22Rv1 (cell line): ENCODE measurements around the gene NEURL1.

Source experiments
- H3K27ac ChIP-seq: fragments of 450-650 bp; 2 replicates; pipeline ENCODE4 v1.5.1; 2017
- ZFX ChIP-seq: fragments of 450-650 bp; IDR thresholded peaks from 2 replicates; pipeline ENCODE4 v1.6.1; 2017; ENCODE audit warnings: antibody characterized with exemption, borderline replicate concordance
- TF ChIP-seq, protein P1 (sequence below): fragments of 450-650 bp; IDR thresholded peaks from 2 replicates; pipeline ENCODE4 v1.5.1; 2017; ENCODE audit warnings: mild to moderate bottlenecking

NEURL1 gene

DNA sequence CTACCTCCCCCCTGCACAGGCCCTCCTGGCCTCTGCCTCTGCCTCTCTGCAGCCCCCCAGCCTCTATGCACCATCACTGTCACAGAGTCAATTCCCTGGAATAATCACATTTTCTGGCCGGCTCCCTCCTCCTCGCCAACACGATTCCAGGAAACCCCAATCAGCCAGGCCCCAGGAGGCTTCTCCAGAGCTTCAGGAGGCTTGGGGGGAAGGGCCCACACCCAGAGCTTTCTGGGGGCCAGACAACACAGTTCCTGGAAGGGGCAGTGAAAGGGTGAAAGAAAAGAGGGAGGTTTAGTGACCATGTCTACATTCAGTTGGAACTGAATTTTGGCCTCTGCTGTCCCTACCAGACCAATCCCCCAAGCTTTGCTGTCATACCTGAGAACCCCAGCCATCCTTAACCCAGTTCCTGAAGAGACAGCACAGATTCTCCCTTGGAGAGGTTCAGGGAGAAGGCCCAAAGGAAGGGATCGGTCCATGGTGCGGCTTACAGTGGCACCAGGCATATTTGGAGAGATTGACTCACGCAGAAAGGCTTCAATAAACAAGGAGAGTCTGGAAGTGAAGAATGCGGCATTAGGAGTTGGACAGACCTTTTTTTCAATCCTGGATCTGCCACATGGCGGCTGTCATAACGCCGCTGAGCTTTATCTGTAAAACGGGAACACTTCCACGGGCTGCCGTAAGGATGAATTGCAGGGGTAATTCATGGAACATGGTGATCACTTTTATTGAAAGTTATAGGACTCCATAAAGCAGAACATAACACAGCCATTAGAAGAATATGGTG is 89.0 kb downstream of the NEURL1 start:
- no peak overlapping the region for H3K27ac ChIP-seq
- TF ChIP-seq ZFX, result no peak
- TF ChIP-seq, protein P1, sequence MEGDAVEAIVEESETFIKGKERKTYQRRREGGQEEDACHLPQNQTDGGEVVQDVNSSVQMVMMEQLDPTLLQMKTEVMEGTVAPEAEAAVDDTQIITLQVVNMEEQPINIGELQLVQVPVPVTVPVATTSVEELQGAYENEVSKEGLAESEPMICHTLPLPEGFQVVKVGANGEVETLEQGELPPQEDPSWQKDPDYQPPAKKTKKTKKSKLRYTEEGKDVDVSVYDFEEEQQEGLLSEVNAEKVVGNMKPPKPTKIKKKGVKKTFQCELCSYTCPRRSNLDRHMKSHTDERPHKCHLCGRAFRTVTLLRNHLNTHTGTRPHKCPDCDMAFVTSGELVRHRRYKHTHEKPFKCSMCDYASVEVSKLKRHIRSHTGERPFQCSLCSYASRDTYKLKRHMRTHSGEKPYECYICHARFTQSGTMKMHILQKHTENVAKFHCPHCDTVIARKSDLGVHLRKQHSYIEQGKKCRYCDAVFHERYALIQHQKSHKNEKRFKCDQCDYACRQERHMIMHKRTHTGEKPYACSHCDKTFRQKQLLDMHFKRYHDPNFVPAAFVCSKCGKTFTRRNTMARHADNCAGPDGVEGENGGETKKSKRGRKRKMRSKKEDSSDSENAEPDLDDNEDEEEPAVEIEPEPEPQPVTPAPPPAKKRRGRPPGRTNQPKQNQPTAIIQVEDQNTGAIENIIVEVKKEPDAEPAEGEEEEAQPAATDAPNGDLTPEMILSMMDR, result no peak

DNA sequence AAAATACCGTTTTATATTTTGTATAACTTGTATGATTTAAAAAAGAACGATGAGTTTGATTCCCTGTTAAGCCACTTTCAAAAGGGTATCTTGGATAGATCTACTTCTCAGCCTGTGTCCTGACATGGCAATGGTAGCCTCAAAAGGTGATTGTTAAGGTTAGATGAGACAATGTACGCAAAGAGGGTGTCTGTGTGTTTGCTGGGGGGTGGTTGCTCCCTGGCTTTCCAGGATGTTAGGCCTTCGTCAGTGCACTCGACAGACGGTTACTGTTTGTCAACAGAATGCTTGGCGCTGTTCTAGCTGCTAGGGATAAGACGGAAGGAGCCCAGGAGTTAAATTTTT is 90.3 kb downstream of the NEURL1 start:
- H3K27ac ChIP-seq, result no peak overlapping the region
- TF ChIP-seq, protein P1, result no peak
- no peak for TF ChIP-seq ZFX

DNA sequence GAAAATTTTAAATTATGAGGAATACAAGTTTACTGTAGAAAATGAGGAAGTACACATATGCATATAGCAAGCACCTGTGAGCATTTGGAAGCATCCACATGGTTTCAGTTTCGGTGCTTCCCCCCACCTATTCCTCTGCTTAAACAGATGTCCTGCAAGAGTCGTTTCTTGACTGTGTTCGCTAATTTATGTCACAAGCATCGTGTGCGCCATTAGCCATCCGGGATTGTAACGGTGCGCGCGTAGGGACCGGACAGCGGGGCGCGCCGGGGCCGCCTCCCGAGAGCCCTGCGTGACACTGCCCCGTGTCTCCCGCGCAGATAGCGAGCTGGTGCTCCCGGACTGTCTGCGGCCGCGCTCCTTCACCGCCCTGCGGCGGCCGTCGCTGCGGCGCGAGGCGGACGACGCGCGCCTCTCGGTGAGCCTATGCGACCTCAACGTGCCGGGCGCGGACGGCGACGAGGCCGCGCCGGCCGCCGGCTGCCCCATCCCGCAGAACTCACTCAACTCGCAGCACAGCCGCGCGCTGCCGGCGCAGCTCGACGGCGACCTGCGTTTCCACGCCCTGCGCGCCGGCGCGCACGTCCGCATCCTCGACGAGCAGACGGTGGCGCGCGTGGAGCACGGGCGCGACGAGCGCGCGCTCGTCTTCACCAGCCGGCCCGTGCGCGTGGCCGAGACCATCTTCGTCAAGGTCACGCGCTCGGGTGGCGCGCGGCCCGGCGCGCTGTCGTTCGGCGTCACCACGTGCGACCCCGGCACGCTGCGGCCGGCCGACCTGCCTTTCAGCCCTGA is 90.9 kb downstream of the NEURL1 start:
- no peak overlapping the region for H3K27ac ChIP-seq
- TF ChIP-seq ZFX, result no peak
- TF ChIP-seq, protein P1, result no peak

DNA sequence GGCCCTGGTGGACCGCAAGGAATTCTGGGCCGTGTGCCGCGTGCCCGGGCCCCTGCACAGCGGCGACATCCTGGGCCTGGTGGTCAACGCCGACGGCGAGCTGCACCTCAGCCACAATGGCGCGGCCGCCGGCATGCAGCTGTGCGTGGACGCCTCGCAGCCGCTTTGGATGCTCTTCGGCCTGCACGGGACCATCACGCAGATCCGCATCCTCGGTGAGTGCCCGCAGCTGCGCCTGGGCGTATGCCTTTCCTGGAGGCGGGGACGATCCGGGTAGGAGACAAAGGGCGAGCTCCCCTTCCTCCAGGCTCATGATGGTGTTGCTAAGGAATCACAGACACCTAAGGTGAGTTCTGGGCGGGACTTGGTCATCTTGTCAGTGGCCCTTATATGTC is 91.5 kb downstream of the NEURL1 start:
- no peak overlapping the region for H3K27ac ChIP-seq
- TF ChIP-seq, protein P1, result no peak
- TF ChIP-seq ZFX, result no peak

DNA sequence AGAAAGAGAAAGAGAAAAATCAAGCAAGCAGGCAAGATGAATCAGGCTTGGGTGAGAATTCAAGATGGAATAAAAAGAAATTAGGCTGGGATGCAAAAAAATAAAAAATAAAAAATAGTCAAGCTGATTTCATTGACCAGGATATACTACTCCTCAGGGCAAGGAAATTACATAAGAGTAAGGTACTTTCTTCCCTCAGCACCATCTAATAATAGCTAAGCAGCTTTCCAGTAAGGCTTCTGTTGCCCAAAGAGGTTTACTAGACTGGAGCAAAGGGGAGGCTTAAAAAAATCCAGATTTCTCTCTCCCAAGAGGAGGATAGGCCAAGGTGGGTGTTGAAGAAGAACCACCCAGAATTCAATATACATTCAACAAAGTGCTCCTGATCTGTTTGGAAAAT is 93.6 kb downstream of the NEURL1 start:
- no peak overlapping the region for H3K27ac ChIP-seq
- TF ChIP-seq ZFX, result no peak
- TF ChIP-seq, protein P1, result no peak

DNA sequence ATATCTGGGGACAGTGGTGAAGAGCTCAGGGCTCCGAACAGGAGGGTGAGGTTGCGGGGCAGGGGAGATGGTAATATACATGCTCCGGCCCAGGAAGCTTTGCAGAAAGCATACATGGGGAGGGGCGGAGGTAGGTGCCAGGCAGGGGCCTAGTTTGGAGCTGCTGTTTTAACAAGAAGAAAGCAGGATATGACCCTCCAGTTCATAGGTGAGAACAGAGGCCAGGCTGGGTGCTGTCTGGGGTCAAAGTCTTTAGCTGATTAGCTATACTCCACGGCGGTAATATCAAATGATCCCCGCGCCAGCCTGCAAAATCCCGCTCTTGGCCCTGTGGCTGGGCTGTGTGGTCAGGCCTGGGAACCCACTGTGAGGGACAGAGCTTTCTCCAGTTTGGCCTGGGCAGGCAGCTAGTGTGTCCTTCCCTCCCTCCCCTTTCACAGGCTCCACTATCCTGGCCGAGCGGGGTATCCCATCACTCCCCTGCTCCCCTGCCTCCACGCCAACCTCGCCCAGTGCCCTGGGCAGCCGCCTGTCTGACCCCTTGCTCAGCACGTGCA is 95.6 kb downstream of the NEURL1 start:
- TF ChIP-seq, protein P1, result no peak
- no peak for TF ChIP-seq ZFX
- H3K27ac ChIP-seq, result no peak overlapping the region

DNA sequence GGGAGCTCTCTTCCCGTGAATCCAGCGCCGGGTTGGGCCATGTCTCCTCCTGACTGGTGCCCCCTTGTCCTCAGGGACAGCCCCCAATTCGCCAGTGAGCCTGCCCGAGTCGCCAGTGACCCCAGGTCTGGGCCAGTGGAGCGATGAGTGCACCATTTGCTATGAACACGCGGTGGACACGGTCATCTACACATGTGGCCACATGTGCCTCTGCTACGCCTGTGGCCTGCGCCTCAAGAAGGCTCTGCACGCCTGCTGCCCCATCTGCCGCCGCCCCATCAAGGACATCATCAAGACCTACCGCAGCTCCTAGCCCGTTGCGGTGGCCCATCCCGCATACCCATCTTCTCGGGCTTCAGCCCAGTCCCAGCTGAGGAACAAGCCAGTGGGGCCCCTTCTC is 96.6 kb downstream of the NEURL1 start:
- H3K27ac ChIP-seq, result no peak overlapping the region
- TF ChIP-seq, protein P1, result no peak
- no peak for TF ChIP-seq ZFX
